ENCODE results near the gene LRRC3. TPM values are rescaled to one million over a fixed set of nuclear protein-coding genes. Genes with fewer than 3 reads are reported as not detected.

The LRRC3 gene
- total RNA-seq, 1 experiment from 2014 or later: 0.48 TPM

- no peaks in the 10 kb centered on the region for H3K9me3 ChIP-seq (ENCODE audit: insufficient read depth, low read depth)
- H3K79me2 ChIP-seq (ENCODE audit: low read depth): no peaks in the 10 kb centered on the region
- intact Hi-C loops (cut with micrococcal nuclease; ENCODE audit: unreplicated experiment): no loop called here
- no peaks in the 10 kb centered on the region for H3K9me2 ChIP-seq (ENCODE audit: insufficient read depth)
- no peaks in the 10 kb centered on the region for H4K20me1 ChIP-seq (ENCODE audit: insufficient read depth)
- POLR2A ChIA-PET (ENCODE audit: unreplicated experiment): no interaction called here
- H3K36me3 ChIP-seq (ENCODE audit: low read depth): no peaks in the 10 kb centered on the region
- H2AFZ ChIP-seq: no peak overlapping the region
- H3K4me1 ChIP-seq (replicated peaks; ENCODE audit: insufficient read depth): no peaks in the 10 kb centered on the region
- no peak overlapping the region for H3K4me3 ChIP-seq
- H3K4me2 ChIP-seq: no peak overlapping the region
- no peaks in the 10 kb centered on the region for H3F3A ChIP-seq (ENCODE audit: insufficient read depth, low read depth)
- no TSS peak for BruUV-seq (replicated peaks)
- no peak for DNase-seq
- CTCF ChIA-PET: no interaction called here
- no peak overlapping the region for H3K27ac ChIP-seq
- TF ChIP-seq CTCF (conservative IDR thresholded peaks at IDR 0.05) (no peak), EZH2 (IDR thresholded peaks at IDR 0.05; ENCODE audit: low read depth) (no peak)
- H3K27me3 ChIP-seq (ENCODE audit: insufficient read depth, low read depth): peaks cover 22% of the 10 kb centered on the region
Observed at GRCh38 chr21:44420416-44421205, 34.7 kb upstream of the LRRC3 start.

GRCh38 chr21:44421901-44422840 is 33.1 kb upstream of the LRRC3 start:
- Histone ChIP-seq H3K9me3 (ENCODE audit: insufficient read depth, low read depth) (no peaks in the 10 kb centered on the region), H4K20me1 (ENCODE audit: insufficient read depth) (no peaks in the 10 kb centered on the region), H3K4me2 (no peak overlapping the region), H3K36me3 (ENCODE audit: low read depth) (no peaks in the 10 kb centered on the region), H3K9me2 (ENCODE audit: insufficient read depth) (no peaks in the 10 kb centered on the region), H3K4me3 (no peak overlapping the region), H3K79me2 (ENCODE audit: low read depth) (no peaks in the 10 kb centered on the region), H3K4me1 (replicated peaks; ENCODE audit: insufficient read depth) (no peaks in the 10 kb centered on the region), H3F3A (ENCODE audit: insufficient read depth, low read depth) (no peaks in the 10 kb centered on the region), H3K27me3 (ENCODE audit: insufficient read depth, low read depth) (peaks cover 25% of the 10 kb centered on the region), H3K27ac (no peak overlapping the region), H2AFZ (no peak overlapping the region)
- no peak for DNase-seq
- CTCF ChIA-PET: no interaction called here
- no TSS peak for BruUV-seq (replicated peaks)
- intact Hi-C loops (cut with micrococcal nuclease; ENCODE audit: unreplicated experiment): no loop called here
- POLR2A ChIA-PET (ENCODE audit: unreplicated experiment): no interaction called here
- TF ChIP-seq CTCF (conservative IDR thresholded peaks at IDR 0.05) (no peak), EZH2 (IDR thresholded peaks at IDR 0.05; ENCODE audit: low read depth) (no peak)

- ChIA-PET POLR2A (ENCODE audit: unreplicated experiment) (no interaction called here), CTCF (no interaction called here)
- no peak for DNase-seq
- H3K36me3 ChIP-seq (ENCODE audit: low read depth): no peaks in the 10 kb centered on the region
- no peak overlapping the region for H3K27ac ChIP-seq
- H3K79me2 ChIP-seq (ENCODE audit: low read depth): no peaks in the 10 kb centered on the region
- H3K9me2 ChIP-seq (ENCODE audit: insufficient read depth): no peaks in the 10 kb centered on the region
- no peaks in the 10 kb centered on the region for H4K20me1 ChIP-seq (ENCODE audit: insufficient read depth)
- intact Hi-C loops (cut with micrococcal nuclease; ENCODE audit: unreplicated experiment): no loop called here
- peaks cover 25% of the 10 kb centered on the region for H3K27me3 ChIP-seq (ENCODE audit: insufficient read depth, low read depth)
- no peak overlapping the region for H3K4me3 ChIP-seq
- H3F3A ChIP-seq (ENCODE audit: insufficient read depth, low read depth): no peaks in the 10 kb centered on the region
- TF ChIP-seq CTCF (conservative IDR thresholded peaks at IDR 0.05) (no peak), EZH2 (IDR thresholded peaks at IDR 0.05; ENCODE audit: low read depth) (no peak)
- no TSS peak for BruUV-seq (replicated peaks)
- no peaks in the 10 kb centered on the region for H3K4me1 ChIP-seq (replicated peaks; ENCODE audit: insufficient read depth)
- H2AFZ ChIP-seq: no peak overlapping the region
- H3K4me2 ChIP-seq: no peak overlapping the region
- no peaks in the 10 kb centered on the region for H3K9me3 ChIP-seq (ENCODE audit: insufficient read depth, low read depth)
Observed at GRCh38 chr21:44423312-44423821, 31.9 kb upstream of the LRRC3 start.
